Fibroblast of the aortic adventitia (primary cell): ENCODE results near the gene URB1. TPM values are rescaled to one million over a fixed set of nuclear protein-coding genes. Genes with fewer than 3 reads are reported as not detected.

Experiments used
- DNase-seq: peaks from one replicate; pipeline ENCODE4 v3.0.0-alpha.2; 2010; ENCODE audit warnings: low read depth
- H3K4me3 ChIP-seq: 2 replicates; pipeline ENCODE4 v1.5.1; 2011; ENCODE audit warnings: low read depth, mild to moderate bottlenecking, control low read depth, low read length, moderate library complexity
- small RNA-seq: library from RNA; depleted of rRNA; stranded (forward); fragments of <200 nt; gene quantifications from one replicate; pipeline ENCODE3, GENCODE V24; 2012
- total RNA-seq: library from RNA; depleted of rRNA; stranded (reverse); fragments of >200 nt; gene quantifications from 2 replicates; pipeline ENCODE4 v1.2.3, GENCODE V29; 2012; ENCODE audit warnings: low replicate concordance
- TF ChIP-seq, protein P1 (sequence below): IDR thresholded peaks from 2 replicates; pipeline ENCODE4 v1.5.1; 2011; ENCODE audit warnings: mild to moderate bottlenecking, low read length, control low read depth, inconsistent platforms; ENCODE audit not compliant: insufficient read depth

The URB1 gene
- total RNA-seq, 1 donor = 21.1 TPM

DNA sequence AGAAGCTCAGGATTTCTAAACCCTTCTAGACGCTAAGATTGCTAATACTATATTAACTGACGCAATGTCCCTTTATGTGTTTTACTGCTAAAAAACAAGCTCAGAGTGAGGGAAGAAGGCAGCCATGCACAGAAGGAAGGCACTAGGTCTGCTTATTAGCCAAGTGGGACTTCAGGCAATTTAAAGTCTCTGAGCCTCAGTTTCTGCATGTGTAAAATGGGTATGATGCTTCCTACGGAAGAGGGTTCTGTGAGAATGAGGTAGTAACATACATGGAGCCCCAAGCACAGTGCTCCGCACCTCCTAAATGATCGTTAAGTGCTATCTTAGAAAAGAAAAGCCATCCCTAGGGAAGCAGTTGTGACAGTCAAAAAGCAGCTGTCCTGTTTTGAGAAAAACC, 130.9 kb downstream of the URB1 start:
- no peak overlapping the region for H3K4me3 ChIP-seq
- TF ChIP-seq, protein P1, sequence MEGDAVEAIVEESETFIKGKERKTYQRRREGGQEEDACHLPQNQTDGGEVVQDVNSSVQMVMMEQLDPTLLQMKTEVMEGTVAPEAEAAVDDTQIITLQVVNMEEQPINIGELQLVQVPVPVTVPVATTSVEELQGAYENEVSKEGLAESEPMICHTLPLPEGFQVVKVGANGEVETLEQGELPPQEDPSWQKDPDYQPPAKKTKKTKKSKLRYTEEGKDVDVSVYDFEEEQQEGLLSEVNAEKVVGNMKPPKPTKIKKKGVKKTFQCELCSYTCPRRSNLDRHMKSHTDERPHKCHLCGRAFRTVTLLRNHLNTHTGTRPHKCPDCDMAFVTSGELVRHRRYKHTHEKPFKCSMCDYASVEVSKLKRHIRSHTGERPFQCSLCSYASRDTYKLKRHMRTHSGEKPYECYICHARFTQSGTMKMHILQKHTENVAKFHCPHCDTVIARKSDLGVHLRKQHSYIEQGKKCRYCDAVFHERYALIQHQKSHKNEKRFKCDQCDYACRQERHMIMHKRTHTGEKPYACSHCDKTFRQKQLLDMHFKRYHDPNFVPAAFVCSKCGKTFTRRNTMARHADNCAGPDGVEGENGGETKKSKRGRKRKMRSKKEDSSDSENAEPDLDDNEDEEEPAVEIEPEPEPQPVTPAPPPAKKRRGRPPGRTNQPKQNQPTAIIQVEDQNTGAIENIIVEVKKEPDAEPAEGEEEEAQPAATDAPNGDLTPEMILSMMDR = no peak
- no peak for DNase-seq

Small RNAs within 50 kb of the gene (small RNA-seq; reads per million reads assigned to genes)
- 491 reads per million, percentile 99 among the genes with 10 or more reads in this experiment for gene SNORA80A

Other genes with a start within 250 kb of the URB1 start
- 13.3 and 18.6 TPM in 2 replicates for gene MIS18A, start 114.0 kb downstream of the URB1 start, total RNA-seq
- not detected in 2 replicates for gene MRAP, start 94.2 kb downstream of the URB1 start, total RNA-seq
- gene EVA1C, start 19.7 kb upstream of the URB1 start, total RNA-seq = 14.5 and 17.8 TPM in 2 replicates
- gene TCP10L, start 192.5 kb upstream of the URB1 start, total RNA-seq = 0.45 TPM in 1 of 2 replicates, not detected in the other
- 14.1 and 17.9 TPM in 2 replicates for gene CFAP298, start 219.4 kb upstream of the URB1 start, total RNA-seq